GM19239 (cell line): Measurements from ENCODE around the gene OTUD5.
"Not testable (repeated sequence)": the region's sequence is repeated elsewhere in the genome, so short reads cannot be mapped to it uniquely, and the experiment has no call there.

Experiments
- DNase-seq: peaks from one replicate; pipeline ENCODE4 v3.0.0; 2011; ENCODE audit warnings: low spot score; ENCODE audit not compliant: insufficient read length
- FAIRE-seq: peaks from 2 replicates; lab custom pipeline; 2011; peaks lifted over from hg19 to GRCh38; lab: Jason Lieb, UNC

OTUD5 gene, protein sequence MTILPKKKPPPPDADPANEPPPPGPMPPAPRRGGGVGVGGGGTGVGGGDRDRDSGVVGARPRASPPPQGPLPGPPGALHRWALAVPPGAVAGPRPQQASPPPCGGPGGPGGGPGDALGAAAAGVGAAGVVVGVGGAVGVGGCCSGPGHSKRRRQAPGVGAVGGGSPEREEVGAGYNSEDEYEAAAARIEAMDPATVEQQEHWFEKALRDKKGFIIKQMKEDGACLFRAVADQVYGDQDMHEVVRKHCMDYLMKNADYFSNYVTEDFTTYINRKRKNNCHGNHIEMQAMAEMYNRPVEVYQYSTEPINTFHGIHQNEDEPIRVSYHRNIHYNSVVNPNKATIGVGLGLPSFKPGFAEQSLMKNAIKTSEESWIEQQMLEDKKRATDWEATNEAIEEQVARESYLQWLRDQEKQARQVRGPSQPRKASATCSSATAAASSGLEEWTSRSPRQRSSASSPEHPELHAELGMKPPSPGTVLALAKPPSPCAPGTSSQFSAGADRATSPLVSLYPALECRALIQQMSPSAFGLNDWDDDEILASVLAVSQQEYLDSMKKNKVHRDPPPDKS

DNA sequence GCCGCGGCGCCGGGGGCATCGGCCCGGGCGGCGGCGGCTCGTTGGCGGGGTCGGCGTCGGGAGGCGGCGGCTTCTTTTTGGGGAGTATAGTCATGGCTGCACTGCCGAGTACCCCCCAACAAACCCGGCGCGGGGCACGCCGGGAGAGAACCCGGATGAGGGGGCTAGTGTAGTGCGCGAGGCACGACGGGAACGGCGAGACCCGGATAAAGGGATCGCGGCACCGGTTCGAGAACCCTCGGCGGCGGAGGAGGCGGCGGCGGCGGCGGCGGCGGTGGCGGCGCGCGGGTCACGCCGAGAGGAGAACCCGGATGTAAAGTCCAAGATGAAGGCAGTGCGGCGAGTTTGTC lies at the start of gene OTUD5:
OTUD5 (minus strand) TSS at position 131 of the 350 bp plus-strand sequence; CDS start at position 94, 37 bp downstream.
- FAIRE-seq (no peak), DNase-seq (peak; percentile 74)

DNA sequence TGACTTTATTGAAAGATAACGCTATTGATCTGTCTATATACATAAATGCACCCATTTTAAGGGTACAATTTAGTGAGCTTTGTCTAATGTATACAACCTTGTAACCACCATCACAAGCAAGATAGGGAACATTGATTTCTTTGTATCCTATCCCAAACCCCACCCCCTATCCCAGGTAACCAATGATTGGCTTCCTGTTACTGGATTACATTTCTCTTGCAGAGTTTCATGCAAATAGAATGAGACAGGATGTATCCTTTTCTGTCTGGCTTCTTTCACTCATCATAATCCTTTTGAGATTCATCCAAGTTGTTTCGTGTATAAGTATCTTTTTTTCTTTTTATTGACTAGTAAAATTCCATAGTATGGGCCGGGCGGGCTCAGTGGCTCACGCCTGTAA lies 46.3 kb upstream of the OTUD5 start:
- FAIRE-seq (no peak), DNase-seq (no peak)

DNA sequence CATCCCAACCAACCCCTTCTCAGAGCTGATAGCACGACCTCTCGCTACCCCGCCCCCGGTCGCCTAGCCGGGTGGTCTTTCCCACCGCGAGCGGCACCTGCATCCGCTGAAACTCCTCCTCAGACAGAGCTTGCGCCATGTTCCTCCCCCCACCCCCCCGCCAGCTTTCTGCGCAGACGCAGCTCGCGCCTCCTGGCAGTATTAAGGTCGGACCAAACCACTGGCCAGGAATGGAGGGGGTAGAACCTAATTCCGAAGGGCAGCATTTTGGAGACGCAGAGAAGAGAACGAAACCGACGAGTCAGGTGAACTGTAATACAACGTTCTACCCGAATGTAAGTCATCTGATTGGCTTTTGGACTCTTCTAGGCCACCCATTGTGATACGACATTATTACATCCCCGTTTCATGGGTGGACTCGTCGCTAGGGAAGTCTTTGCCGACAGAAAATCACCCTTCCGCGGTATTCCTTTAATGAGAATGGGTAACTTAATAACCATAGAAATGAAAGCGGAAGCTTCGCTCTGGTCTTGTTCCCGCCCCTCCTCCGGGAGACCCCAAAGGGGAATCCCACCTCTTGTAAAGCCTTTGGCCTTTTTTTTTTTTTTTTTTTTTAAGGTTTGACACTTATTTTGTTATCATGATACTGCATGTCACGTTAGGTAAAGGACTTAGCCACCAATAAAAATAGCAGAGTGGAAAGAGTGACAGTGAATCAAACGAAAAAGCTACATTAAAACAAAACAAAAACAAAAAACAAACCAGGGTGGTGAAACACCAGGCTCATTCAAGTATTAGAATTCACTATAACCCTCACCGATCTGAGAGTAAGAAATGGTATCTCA lies 44.9 kb upstream of the OTUD5 start, which contains the start of gene GRIPAP1:
GRIPAP1 (minus strand) TSS at position 174 of the 845 bp plus-strand sequence; CDS start at position 139, 35 bp downstream.
- DNase-seq, result peak; percentile 58
- FAIRE-seq, result peak; percentile 94

DNA sequence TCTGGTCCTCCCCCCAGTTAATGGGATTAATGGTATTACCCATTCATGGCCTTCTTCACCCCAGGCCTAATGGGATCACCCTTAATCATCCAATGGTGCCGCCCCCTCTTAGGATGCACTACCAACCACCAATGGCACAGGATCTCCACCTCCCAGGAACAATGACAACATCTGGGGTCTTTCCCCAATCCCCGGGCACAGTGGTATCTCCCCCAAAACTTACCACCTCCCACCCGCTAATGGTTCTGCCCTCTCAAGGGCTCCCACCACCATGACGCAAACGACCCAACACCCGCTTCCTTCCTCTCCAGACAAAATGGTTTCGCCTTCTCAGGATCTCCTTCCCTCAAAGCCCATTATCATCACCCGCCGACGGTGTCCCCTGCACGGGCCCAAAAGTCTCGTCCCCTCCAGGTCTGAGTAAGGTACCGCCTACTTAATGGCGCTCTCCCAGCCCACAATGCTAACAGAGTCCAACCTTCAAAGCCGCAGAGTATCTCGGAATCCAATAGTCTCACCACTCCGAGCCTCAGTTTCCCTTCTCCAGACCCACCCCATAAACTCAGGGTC lies 44.2 kb upstream of the OTUD5 start:
- no peak for FAIRE-seq
- peak; percentile 17 for DNase-seq

DNA sequence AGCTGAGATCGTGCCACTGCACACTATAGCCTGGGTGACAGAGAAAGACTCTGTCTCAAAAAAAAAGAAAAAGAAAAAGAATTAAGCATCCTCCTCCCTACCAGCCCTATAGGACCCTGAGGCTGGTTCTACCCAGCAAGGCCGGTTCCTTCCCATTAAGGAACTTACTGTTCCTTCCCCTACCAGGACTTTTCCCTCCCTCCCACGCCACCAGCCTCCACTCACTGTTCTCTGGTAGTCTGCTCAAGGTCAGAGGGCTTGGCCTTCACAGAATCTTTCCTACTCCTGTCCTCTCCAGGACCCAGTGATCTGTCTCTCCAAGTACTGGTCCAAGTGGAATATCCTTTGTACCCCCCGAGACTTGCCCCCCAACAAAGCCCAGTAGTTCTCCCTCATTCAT lies 43.2 kb upstream of the OTUD5 start:
- FAIRE-seq (no peak), DNase-seq (no peak)

DNA sequence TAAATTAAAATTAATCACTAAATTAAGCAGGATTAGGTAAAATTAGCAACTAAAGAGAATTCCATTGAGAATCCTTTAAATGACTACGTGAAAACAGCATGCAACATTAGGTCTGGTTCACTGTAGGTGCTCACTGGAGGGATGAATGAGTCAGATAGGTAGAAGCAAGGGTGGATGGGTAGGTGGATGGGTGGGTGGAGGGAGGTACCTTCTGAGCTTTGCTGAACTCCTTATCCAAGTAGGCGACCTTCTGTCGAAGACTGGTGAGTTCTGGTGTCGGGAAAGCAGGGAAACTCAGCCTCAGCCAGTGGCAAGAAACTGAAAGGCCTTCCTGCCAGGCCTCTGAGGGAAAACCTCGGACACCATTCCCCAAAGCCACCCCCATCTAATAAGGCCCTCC lies 41.6 kb upstream of the OTUD5 start:
- no peak for FAIRE-seq

DNA sequence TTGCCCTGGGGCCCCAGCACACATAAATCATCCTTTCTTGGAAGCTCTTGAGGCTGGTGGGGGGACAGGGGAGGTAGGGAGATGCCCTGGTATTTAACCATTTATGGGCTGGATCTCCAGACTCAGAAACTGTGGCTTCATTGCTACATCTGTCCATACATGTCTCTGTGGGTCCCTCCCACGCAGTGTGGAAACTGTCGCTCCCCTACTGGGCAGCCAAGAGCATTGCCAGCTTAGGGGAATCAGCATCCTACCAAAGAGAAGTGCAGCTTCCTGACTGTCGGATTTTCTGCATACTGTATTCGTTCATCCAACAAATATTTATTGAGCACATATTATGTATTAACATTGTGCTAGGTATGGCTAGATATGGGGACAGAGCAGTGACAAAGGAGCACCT lies 41.0 kb upstream of the OTUD5 start:
- no peak for DNase-seq
- FAIRE-seq, result no peak

More for the DNA sequence above, 41.6 kb upstream of the OTUD5 start:
- DNase-seq, result no peak

DNA sequence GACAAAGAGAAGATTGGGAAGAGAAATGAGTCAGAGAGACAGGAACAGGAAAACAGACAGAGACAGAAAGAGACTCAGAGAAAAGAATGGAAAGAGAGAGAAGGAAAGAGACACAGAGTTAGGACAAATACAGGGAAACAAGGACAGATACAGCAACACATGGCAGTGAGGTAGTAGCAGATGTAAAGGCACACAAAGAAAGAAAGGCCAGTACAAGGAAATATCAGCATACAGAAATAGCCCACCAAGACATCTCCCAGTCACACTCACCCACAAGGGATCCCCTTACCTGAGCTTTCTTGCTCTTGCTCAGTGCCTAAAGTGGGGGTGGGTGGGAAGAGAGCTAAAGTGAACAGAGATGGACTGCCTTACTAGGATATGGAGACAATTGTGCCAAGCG lies 40.5 kb upstream of the OTUD5 start:
- DNase-seq (no peak), FAIRE-seq (no peak)

DNA sequence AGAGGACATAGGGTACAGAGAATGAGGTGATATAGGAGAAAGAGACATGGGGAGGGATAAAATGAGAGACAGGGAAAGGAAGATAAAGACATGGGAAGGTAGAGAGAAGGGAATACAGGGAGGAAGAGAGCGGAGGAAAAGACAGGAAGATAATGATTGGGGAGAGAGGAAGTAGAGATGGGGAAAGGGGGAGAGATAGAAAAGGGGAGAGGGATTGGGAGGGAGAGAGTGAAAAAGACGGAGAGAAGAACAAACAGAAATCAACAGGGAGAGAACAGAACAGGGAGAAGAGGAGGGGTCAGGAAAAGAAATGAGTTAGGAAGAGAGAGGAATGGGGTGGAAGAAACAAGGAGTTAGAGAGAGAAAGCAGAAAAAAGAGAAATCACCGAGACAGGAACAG lies 40.0 kb upstream of the OTUD5 start:
- DNase-seq (no peak), FAIRE-seq (no peak)

DNA sequence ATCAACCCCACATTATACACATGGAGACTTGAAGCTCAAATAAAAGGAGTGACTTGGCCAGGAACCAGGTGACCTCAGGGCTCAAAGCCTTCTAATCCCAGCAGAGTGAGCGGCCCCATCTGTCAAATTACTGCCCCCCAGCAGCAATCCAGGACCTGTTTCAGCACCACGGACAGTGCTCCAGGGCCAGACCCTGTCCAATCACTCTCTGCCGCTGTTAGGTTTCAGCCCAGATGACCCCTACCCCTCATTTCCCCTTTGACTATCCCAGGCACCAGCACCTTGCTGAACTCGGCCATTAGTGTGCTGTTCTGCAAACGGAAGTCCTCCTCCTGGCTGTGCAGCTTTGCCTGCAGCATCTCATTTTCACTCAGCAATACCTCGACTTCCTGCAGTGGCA lies 39.6 kb upstream of the OTUD5 start:
- DNase-seq (no peak), FAIRE-seq (no peak)

DNA sequence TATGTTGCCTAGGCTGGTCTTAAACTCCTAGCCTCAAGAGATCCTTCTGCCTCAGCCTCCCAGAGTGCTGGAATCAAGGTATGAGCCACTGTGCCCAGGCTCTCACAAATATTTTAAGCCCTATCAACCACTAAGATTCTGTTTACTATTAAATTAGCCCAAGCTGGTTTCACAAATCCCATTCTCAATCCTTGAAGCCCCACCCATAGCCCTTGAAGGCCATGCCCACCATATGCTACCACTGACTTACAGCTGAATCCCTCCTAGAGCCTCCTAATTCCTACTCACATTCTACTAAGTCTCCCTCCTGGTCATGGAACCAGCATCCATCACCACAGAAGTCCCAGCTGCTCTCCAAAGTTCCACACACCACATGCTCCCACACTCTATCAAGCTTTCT lies 34.9 kb upstream of the OTUD5 start:
- FAIRE-seq (no peak), DNase-seq (no peak)

DNA sequence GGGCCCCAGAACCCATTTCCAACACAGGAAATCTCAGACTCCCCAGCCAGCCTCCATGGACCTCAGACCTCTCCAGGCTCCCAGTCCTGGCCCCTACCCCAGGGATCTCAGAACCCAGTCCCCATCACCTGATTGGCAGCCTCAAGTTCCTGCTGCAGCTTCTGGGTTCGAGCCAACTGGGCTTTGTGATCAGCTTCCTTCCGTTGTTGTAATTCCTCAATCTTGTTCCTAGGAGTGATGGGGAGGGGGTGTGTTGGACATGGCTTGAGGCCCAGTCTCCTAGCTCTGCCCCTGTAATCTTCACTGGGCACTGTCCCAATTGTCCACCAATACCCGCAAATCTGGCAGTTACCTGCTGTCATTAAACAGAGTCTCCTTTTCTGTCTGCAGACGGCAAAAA lies 32.1 kb upstream of the OTUD5 start:
- FAIRE-seq (no peak), DNase-seq (no peak)

DNA sequence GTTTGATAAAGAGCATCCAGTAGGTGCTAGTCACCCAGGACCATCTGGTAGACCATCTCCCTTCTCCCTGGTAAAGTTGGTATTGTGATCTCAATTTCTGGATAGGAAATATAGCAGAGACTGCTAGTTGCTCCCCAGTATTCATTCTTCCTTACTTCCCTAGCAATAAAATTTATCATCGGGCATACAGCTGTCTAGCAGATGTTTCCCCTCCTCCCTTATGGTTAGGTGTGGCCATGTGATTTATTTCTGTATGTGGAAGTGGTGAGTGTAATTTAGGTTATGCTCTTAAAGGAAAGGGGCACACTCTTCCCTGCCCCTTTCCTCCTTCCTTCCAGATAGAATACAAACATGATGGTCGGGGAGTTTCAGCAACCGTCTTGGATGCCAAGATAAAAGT lies 26.5 kb upstream of the OTUD5 start:
- FAIRE-seq (peak; percentile 59), DNase-seq (no peak)

DNA sequence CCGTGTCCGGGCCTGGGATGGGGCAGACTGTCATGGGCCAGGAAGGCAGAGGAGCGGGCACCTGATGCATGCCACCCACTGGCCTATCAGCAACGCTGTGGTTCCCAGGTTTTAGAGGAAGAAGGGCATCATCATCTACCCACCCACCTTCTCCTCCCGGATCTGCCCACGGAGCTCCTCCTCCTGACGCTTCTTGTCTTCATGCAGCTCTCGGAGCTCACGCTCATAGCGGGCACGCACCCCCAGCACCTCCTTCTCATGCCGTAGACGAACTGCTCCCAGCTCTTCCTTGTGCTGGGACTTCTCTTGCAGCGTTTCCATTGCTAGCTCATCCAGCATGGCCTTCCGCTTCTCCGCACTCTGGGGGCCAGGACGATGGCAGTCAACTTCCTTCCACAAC lies 25.7 kb upstream of the OTUD5 start:
- DNase-seq (no peak), FAIRE-seq (no peak)

DNA sequence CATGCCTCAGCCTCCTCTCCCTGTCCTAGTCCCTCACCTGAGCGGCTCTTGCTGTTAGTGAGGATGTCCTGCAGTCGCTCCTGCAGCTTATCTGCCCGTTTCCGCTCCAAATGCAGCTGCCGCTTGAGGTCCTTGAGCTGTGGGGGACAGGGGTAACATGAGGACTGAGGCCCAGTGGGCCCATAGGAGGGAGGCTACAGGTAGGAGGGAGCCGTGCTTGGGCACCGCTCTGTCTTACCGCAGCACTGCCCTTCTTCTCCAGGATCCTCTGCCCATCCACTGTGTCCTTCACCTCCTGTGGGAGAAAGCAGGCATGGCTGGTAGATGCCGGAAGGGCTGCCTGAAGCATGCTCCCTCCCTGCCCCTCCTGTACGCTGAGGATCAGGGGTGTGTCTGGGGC lies 23.8 kb upstream of the OTUD5 start:
- DNase-seq, result no peak
- FAIRE-seq, result no peak

DNA sequence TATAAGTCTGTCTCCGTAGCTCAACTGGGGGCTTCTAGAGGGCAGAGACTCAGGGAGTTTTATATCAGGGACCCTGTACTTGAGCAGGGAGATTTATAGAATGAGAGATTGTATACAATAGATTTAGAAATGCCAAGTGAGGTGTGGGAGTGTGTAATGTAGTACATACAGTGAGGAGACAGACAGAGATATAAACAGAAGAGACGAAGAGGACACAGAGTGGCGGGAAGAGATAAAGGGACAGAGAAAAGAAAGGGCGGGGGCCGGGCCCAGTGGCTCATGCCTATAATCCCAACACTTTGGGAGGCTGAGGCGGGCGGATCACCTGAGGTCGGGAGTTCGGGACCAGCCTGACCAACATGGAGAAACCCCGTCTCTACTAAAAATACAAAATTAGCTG lies 22.9 kb upstream of the OTUD5 start:
- DNase-seq, FAIRE-seq: not testable (repeated sequence)

DNA sequence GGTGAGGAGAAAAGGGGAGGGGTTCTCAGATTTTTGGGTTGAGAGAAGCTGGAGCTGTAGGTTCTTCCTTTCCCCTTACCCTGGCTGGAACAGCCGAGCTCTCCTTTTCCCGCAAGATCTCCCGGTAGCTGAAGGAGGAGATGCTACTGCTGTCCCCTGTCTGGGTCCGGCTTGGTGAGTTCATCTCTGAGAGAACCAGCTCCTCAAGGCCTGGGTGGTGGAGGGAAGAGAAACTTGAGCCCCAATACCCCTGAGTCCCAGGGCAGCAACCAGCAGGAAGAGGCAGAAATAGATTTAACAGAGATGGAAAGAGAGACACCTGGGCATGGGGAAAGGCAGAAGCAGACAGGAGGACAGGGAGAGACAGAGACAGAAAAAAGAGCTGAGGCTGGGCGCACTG lies 20.8 kb upstream of the OTUD5 start:
- FAIRE-seq, result no peak
- no peak for DNase-seq

DNA sequence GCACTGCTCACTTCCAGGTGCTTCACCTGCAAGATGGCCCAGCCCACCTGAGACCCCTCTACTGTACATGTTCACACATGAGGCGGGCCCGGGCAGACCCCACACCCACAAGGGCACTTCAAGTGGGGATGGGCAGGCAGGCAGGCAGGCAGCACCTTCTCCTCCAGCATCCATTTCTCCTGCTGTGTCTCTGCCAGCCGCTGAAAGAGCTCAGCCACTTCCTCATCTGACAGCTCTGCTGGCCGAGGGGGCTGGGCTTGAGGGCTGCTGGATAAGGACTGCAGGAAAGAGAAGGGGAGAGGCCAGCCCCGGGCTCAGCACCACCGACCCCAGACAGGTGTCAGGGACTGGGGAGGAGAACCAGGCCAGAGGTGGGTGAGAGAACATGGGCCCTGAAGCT lies 18.7 kb upstream of the OTUD5 start:
- DNase-seq (no peak), FAIRE-seq (no peak)

DNA sequence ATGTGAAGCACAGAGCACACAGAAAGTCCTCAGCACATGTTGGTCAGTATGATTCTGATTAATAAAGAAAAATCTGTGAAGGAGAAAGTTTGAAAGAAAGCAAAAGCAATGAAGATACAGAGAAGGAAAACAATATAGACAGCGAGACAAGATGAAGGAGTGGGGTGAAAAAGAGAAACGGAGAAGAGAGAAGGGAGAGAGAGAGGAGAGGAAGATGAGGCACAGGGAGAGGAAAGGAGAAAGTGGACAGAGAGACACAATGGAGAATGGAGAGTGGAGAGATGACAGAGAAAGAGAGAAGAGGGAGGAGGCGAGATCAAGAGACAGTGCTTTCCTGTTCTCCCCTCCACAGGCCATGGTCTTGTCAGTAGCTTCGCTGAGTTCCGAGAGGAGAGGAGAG lies 18.1 kb upstream of the OTUD5 start:
- no peak for DNase-seq
- no peak for FAIRE-seq

DNA sequence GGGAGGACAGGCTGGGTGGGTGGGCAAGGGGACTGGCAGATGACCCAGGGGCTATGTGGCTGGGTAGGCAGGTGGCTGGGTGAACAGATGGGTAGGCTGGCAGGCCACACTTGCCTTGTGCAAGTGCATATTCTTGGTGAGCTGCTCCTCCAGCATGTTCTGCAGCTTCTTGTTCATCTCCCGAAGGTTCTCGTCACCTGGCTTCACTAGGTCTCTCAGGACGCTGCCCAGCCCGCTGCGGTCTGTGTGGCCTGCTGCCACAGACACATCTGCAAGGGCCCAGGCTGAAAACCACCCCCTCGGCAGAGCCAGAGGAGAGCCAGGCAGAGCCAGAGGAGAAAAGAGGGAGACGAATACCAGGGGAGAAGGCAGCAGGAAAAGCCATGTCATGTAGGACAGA lies 17.6 kb upstream of the OTUD5 start:
- no peak for DNase-seq
- FAIRE-seq, result no peak

DNA sequence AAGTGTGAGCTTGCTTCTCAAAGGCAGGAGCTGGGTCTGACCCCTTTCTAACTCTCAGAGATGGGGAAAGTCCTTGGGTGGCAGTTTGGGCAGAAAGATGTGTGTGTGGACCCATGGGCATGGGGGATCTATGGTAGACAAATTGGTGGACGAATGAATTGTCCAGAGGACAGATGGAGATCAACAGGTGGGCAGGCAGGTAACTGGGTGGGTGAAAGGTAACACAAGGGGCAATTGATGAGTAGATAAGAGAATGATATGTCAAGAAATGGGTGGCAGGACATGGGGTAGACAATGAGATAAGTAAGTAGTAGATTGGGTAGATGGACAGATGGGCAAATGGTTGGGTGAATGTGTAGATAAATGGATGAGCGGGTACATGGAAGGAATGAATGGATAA lies 17.2 kb upstream of the OTUD5 start:
- no peak for DNase-seq
- FAIRE-seq, result no peak
